CD4-positive, alpha-beta T cell (primary cell): ENCODE results near the gene S100A13. TPM values are rescaled to one million over a fixed set of nuclear protein-coding genes. Genes with fewer than 3 reads are reported as not detected.

Source experiments
- ATAC-seq: fragments of 200-7000 bp; cut with Tn5 transposase; one replicate; pipeline ENCODE4 v1.10.0; 2022; ENCODE audit warnings: mild to moderate bottlenecking; ENCODE audit not compliant: poor library complexity
- CTCF ChIA-PET: fragments of 350-600 bp; sonication (Branson Sonifier 250); formaldehyde crosslinking; loops from one replicate; lab custom pipeline; 2021; ENCODE audit warnings: antibody characterized with exemption, inconsistent platforms; lab: Charles Lee
- POLR2A ChIA-PET: fragments of 350-600 bp; sonication (Branson Sonifier 250); formaldehyde crosslinking; loops from one replicate; lab custom pipeline; 2021; ENCODE audit warnings: antibody characterized with exemption, inconsistent platforms; lab: Charles Lee
- DNase-seq, 14 experiments: peaks; one replicate each; pipeline ENCODE4 v3.0.0-alpha.2; 2013 to 2020; ENCODE audit warnings: mixed read lengths in 2 of 14
- H3K27ac ChIP-seq, 2 donors: one replicate each; pipeline versions ENCODE4 v1.5.1 to v1.7.0; 2013; ENCODE audit warnings: low read length in 2 of 2, low read depth in 1 of 2, mild to moderate bottlenecking in 1 of 2
- H3K27me3 ChIP-seq, 2 experiments: 1 replicate in 1 of 2; 2 replicates in 1 of 2; pipeline versions ENCODE4 v1.6.1 to v1.7.0; 2013; ENCODE audit warnings: low read length in 2 of 2, control low read depth in 1 of 2, mild to moderate bottlenecking in 1 of 2, moderate library complexity in 1 of 2; ENCODE audit not compliant: insufficient read depth in 2 of 2, control insufficient read depth in 1 of 2
- H3K36me3 ChIP-seq: one replicate; pipeline ENCODE4 v1.6.1; 2013; ENCODE audit warnings: low read length, control low read depth; ENCODE audit not compliant: insufficient read depth
- H3K4me1 ChIP-seq: one replicate; pipeline ENCODE4 v1.6.1; 2013; ENCODE audit warnings: low read length, control low read depth; ENCODE audit not compliant: insufficient read depth
- H3K4me3 ChIP-seq: one replicate; pipeline ENCODE4 v1.5.1; 2013; ENCODE audit warnings: mild to moderate bottlenecking, low read length, moderate library complexity
- H3K9me3 ChIP-seq, 2 experiments: 1 replicate in 1 of 2; 2 replicates in 1 of 2; pipeline versions ENCODE4 v1.6.1 to v1.7.0; 2013; ENCODE audit warnings: low read length in 2 of 2, mild to moderate bottlenecking in 2 of 2, control low read depth in 1 of 2, moderate library complexity in 1 of 2; ENCODE audit not compliant: control insufficient read depth in 1 of 2, insufficient read depth in 1 of 2
- H3K27ac Mint-ChIP-seq: one replicate; pipeline ENCODE4 v1.8.0; 2020; ENCODE audit warnings: mixed read lengths
- H3K27me3 Mint-ChIP-seq: one replicate; pipeline ENCODE4 v1.8.0; 2021; ENCODE audit warnings: mixed read lengths
- H3K36me3 Mint-ChIP-seq: one replicate; pipeline ENCODE4 v1.8.0; 2021; ENCODE audit warnings: low read depth, mixed read lengths
- H3K4me1 Mint-ChIP-seq: one replicate; pipeline ENCODE4 v1.8.0; 2021; ENCODE audit warnings: low read depth, mixed read lengths
- H3K4me3 Mint-ChIP-seq: one replicate; pipeline ENCODE4 v1.8.0; 2020; ENCODE audit warnings: mild to moderate bottlenecking, mixed read lengths
- H3K9me3 Mint-ChIP-seq: one replicate; pipeline ENCODE4 v1.8.0; 2020; ENCODE audit warnings: mixed read lengths
- CTCF ChIP-seq: fragments of 200-600 bp; IDR thresholded peaks from one replicate; pipeline ENCODE4 v1.8.0; 2022; ENCODE audit warnings: antibody characterized with exemption, mild to moderate bottlenecking
- intact Hi-C, 2 experiments: fragments of 100-400 bp; cut with DNase I in 1 of 2; cut with micrococcal nuclease in 1 of 2; formaldehyde crosslinking; loops; one replicate each; pipeline versions ENCODE4 v1.15.1 to v1.9.0; 2023 to 2025; cut with DNase I, micrococcal nuclease
- total RNA-seq, 174 experiments: library from RNA in 2 of 174; stranded (reverse) in 2 of 174; gene quantifications; one replicate each; pipeline ENCODE4 v1.2.3 and lab custom pipeline; 2021 to 2026

The S100A13 gene
- total RNA-seq, 2 experiments from 2014 or later = 2.1 to 2.8 TPM

DNA sequence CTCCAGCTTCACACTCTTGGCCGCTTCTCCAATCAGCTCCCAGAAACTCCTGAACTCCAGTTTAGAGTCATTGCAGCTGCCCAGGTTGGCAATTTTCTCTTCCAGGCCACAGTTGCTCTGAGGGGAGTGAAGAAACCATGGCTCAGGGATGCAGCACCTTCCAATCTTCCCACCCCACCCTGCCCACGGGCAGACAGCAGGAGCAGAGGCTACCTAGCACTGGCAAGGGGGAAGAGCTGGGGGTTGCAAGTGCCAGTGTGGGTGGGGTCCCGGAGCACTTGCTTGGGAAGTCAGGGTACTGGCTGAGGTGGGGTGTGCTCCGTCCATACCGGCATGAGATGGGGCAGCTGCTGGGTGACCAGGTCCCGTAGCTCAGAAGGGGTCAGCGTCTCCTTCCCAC lies 12.4 kb downstream of the S100A13 start:
- Mint-ChIP-seq H3K36me3 (no peaks in the 10 kb centered on the region), H3K27ac (no peak overlapping the region), H3K4me1 (peaks cover 5% of the 10 kb centered on the region), H3K27me3 (no peaks in the 10 kb centered on the region), H3K9me3 (no peaks in the 10 kb centered on the region), H3K4me3 (no peak overlapping the region)
- H3K36me3 ChIP-seq = no peaks in the 10 kb centered on the region
- POLR2A ChIA-PET = interaction anchor here (1.0 kb wide), 1 partner anchor 19 kb away, joined by 3 read pairs; the partner anchor contains the start of gene CHTOP
- intact Hi-C loops = loop anchor here in 1 of 2 experiments (5.0 kb wide), 1 partner anchor 43 kb away; no protein-coding TSS in a partner anchor
- H3K4me1 ChIP-seq = peaks cover 7% of the 10 kb centered on the region
- no peak for ATAC-seq
- CTCF ChIA-PET = no interaction called here
- no peak overlapping the region for H3K4me3 ChIP-seq
- no peak for DNase-seq
- no peaks in the 10 kb centered on the region for H3K27me3 ChIP-seq
- H3K27ac ChIP-seq = no peak overlapping the region
- H3K9me3 ChIP-seq = no peaks in the 10 kb centered on the region
- no peak for TF ChIP-seq CTCF

GRCh38 chr1:153614189-153614900 lies 13.0 kb downstream of the S100A13 start:
- ChIA-PET CTCF (no interaction called here), POLR2A (interaction anchor here (1.0 kb wide), 1 partner anchor 19 kb away, joined by 3 read pairs; the partner anchor contains the start of gene CHTOP)
- Mint-ChIP-seq H3K27me3 (no peaks in the 10 kb centered on the region), H3K36me3 (no peaks in the 10 kb centered on the region), H3K9me3 (no peaks in the 10 kb centered on the region), H3K4me3 (no peak overlapping the region), H3K4me1 (peaks cover 5% of the 10 kb centered on the region), H3K27ac (no peak overlapping the region)
- H3K27ac ChIP-seq = no peak overlapping the region
- H3K27me3 ChIP-seq = no peaks in the 10 kb centered on the region
- no peak for DNase-seq
- H3K9me3 ChIP-seq = no peaks in the 10 kb centered on the region
- peaks cover 7% of the 10 kb centered on the region for H3K4me1 ChIP-seq
- ATAC-seq = no peak
- TF ChIP-seq CTCF = no peak
- no peak overlapping the region for H3K4me3 ChIP-seq
- H3K36me3 ChIP-seq = no peaks in the 10 kb centered on the region
- intact Hi-C loops = no loop called here

- intact Hi-C loops = no loop called here
- CTCF ChIA-PET = no interaction called here
- no peaks in the 10 kb centered on the region for H3K36me3 ChIP-seq
- peaks cover 7% of the 10 kb centered on the region for H3K4me1 ChIP-seq
- H3K4me3 Mint-ChIP-seq = no peak overlapping the region
- no peaks in the 10 kb centered on the region for H3K9me3 ChIP-seq
- H3K27ac ChIP-seq = no peak overlapping the region
- H3K4me3 ChIP-seq = no peak overlapping the region
- H3K36me3 Mint-ChIP-seq = no peaks in the 10 kb centered on the region
- H3K27me3 Mint-ChIP-seq = no peaks in the 10 kb centered on the region
- H3K27me3 ChIP-seq = no peaks in the 10 kb centered on the region
- ATAC-seq = no peak
- POLR2A ChIA-PET = no interaction called here
- H3K4me1 Mint-ChIP-seq = peaks cover 5% of the 10 kb centered on the region
- H3K9me3 Mint-ChIP-seq = no peaks in the 10 kb centered on the region
- TF ChIP-seq CTCF = no peak
- H3K27ac Mint-ChIP-seq = no peak overlapping the region
- DNase-seq = no peak
Measured at GRCh38 chr1:153613406-153613805, 13.9 kb downstream of the S100A13 start.
